Activated CD4-positive, alpha-beta T cell treated with anti-CD3 and anti-CD28 coated beads, Interleukin-10, Interleukin-2, amounts not matched to agents 100 ng/mL and 50 ng/mL, durations not matched to agents 16 hours and 8 hours (primary cell): ENCODE measurements around the gene LYZL1.
"Not testable (repeated sequence)": the region's sequence is repeated elsewhere in the genome, so short reads cannot be mapped to it uniquely, and the experiment has no call there.

Experiments used
- DNase-seq: peaks from one replicate; pipeline ENCODE4 v3.0.0-alpha.2; 2020

The LYZL1 gene

GRCh38 chr10:29310463-29310862 is 21.6 kb downstream of the LYZL1 start:
- DNase-seq = not testable (repeated sequence)

- DNase-seq = no peak
Observed at GRCh38 chr10:29313071-29313470, 24.2 kb downstream of the LYZL1 start.

GRCh38 chr10:29314726-29315125 is 25.9 kb downstream of the LYZL1 start:
- no peak for DNase-seq

GRCh38 chr10:29315814-29316213 is 26.9 kb downstream of the LYZL1 start:
- DNase-seq = no peak

GRCh38 chr10:29316308-29317026 is 27.6 kb downstream of the LYZL1 start:
- DNase-seq = no peak

- no peak for DNase-seq
Observed at GRCh38 chr10:29317027-29317420, 28.2 kb downstream of the LYZL1 start.

GRCh38 chr10:29317423-29318021 is 28.7 kb downstream of the LYZL1 start:
- DNase-seq = no peak

- DNase-seq = not testable (repeated sequence)
Observed at GRCh38 chr10:29318141-29319071, 29.5 kb downstream of the LYZL1 start.

GRCh38 chr10:29319205-29319781 is 30.4 kb downstream of the LYZL1 start:
- DNase-seq = no peak

GRCh38 chr10:29320680-29321121 is 31.8 kb downstream of the LYZL1 start:
- DNase-seq = not testable (repeated sequence)

- no peak for DNase-seq
Observed at GRCh38 chr10:29321656-29322055, 32.8 kb downstream of the LYZL1 start.

GRCh38 chr10:29322918-29323317 is 34.0 kb downstream of the LYZL1 start:
- DNase-seq = no peak

- DNase-seq = no peak
Observed at GRCh38 chr10:29323367-29323766, 34.5 kb downstream of the LYZL1 start.

- no peak for DNase-seq
Observed at GRCh38 chr10:29324220-29324841, 35.5 kb downstream of the LYZL1 start.

- DNase-seq = no peak
Observed at GRCh38 chr10:29326299-29326698, 37.4 kb downstream of the LYZL1 start.

- DNase-seq = no peak
Observed at GRCh38 chr10:29326886-29327745, 38.2 kb downstream of the LYZL1 start.

GRCh38 chr10:29327746-29328102 is 38.9 kb downstream of the LYZL1 start:
- DNase-seq = no peak

- DNase-seq = no peak
Observed at GRCh38 chr10:29328983-29329382, 40.1 kb downstream of the LYZL1 start.

- DNase-seq = no peak
Observed at GRCh38 chr10:29329420-29329819, 40.5 kb downstream of the LYZL1 start.

- DNase-seq = no peak
Observed at GRCh38 chr10:29332061-29332760, 43.3 kb downstream of the LYZL1 start.

GRCh38 chr10:29332761-29333148 is 43.9 kb downstream of the LYZL1 start:
- no peak for DNase-seq
